ENCODE results near the gene GPC6.
A peak's percentile ranks its signal among the peaks of the same experiment; 100 is the strongest.

Gene GPC6

DNA sequence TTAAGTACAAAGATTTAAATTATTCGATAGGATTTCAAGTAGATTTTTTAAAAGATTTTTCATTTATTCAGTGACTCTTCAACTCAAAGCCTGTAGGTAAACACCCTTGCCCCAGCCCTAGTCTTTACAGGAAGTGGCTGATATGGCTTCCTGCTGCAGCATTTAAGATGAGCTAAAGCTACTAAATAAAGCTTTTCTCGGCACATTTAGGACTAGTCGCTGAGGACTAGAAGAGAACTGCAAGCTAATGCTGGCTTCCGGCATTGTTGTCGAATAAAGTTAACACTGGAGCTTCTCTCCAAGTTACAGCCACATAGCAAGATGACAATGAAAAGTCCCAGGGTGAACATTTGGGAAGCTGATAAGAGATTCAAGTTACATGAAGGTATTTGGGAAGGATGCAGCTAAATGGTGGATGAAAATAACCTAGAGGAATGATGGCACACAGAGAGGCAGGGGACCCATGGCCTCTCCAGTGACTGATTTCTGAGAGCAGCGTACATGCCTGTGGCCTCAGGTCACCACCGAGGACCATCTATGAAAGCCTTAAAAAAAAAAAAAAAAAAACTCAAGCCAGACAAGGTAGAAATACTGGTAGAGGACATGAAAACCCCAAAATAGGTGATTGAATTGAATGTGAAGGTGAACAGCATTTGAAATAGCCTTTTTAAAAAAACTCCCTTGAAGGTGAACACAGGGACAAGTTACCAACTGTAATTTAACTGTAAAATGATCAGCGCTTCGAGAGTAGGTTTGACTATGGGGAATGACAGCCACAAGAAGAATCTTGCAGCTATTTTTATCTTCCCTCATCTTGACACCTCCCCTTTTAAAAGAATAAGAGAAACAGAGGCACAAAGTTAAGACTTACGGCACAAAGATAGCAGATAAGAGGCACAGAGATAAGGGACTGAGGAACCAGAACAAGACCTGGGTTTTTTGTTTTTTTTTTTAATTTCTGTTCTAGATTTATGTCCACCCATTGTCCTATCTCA is 1097.5 kb downstream of the GPC6 start:
- no peaks in the 10 kb centered on the region for H3K27me3 ChIP-seq (ENCODE audit: insufficient read depth, low read length, poor library complexity)
- no peak overlapping the region for H2AK5ac ChIP-seq (ENCODE audit: low read length)
- peak overlapping the region; percentile 25 for H2BK15ac ChIP-seq (replicated peaks; ENCODE audit: low read depth)
- no peak overlapping the region for H3K23ac ChIP-seq (ENCODE audit: low read length)
- WGBS (ENCODE audit: extremely low coverage, insufficient coverage, low lambda C conversion rate), result no CpG with 5 or more reads among the region's 10 CpGs
- no peak overlapping the region for H4K8ac ChIP-seq (ENCODE audit: low read depth, low read length)
- H3K56ac ChIP-seq (ENCODE audit: low read length), result peak overlapping the region; percentile 59
- H3K27ac ChIP-seq (ENCODE audit: low read depth, low read length), result peak overlapping the region; percentile 48
- no peak overlapping the region for H3K4me3 ChIP-seq (ENCODE audit: low read length)
- peak overlapping the region; percentile 9 for H3K4ac ChIP-seq (ENCODE audit: low read depth, low read length)
- no peak overlapping the region for H3K4me2 ChIP-seq (ENCODE audit: low read length)
- no peak overlapping the region for H4K5ac ChIP-seq (ENCODE audit: low read length)
- H2BK120ac ChIP-seq (ENCODE audit: low read depth, low read length), result no peak overlapping the region
- no peak overlapping the region for H3K9ac ChIP-seq (ENCODE audit: low read length)
- peak overlapping the region; percentile 2 for H2BK5ac ChIP-seq (ENCODE audit: low read length)
- H3K79me2 ChIP-seq (ENCODE audit: control insufficient read depth, insufficient read depth, low read length), result no peaks in the 10 kb centered on the region
- H3K79me1 ChIP-seq (ENCODE audit: low read length), result no peaks in the 10 kb centered on the region
- H3K36me3 ChIP-seq (ENCODE audit: control insufficient read depth, insufficient read depth, low read length), result no peaks in the 10 kb centered on the region
- H3K18ac ChIP-seq (ENCODE audit: low read length), result peak overlapping the region; percentile 93
- peak; percentile 78 for DNase-seq
- peaks cover 12% of the 10 kb centered on the region for H3K4me1 ChIP-seq (ENCODE audit: control insufficient read depth, low read depth, low read length)

DNA sequence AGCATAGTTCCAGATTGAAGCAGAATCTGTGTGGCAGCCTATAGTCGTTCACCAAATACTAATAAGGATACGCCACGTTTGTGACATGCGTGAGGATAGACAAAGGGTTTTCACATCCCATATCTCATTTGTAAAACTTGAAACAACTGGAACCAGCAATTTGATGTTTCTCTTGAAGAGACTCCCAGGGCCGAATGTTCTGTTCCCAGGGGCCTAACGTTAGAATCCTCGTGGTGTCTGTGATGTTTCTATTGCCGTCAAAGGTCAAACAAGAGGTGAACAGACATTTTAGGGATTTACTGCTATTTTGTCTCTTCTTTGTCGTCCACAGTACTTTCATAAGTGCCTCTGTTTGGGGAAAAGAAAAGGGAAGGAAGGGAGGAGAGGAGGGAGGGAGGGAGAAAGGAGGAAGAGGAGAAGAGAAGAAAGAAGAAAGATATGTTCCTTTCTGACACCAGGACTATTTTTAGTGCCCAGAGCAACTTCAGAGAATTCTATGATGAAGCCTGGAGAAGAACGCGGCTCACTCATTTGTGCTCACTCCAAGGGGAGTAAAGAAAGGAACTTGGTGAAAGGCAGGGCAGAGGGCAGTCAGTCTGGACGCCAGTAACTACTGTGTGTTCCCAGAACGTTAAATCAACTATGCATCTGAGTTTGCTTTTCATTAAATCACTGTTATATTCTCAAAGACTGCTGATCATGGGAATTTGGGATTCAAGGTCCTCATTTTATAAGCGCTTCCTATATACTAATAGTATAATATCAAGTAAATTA is 1098.3 kb downstream of the GPC6 start:
- Histone ChIP-seq H3K27ac (ENCODE audit: low read depth, low read length) (no peak overlapping the region), H3K56ac (ENCODE audit: low read length) (no peak overlapping the region), H2BK120ac (ENCODE audit: low read depth, low read length) (no peak overlapping the region), H2BK5ac (ENCODE audit: low read length) (no peak overlapping the region), H3K4ac (ENCODE audit: low read depth, low read length) (no peak overlapping the region), H4K5ac (ENCODE audit: low read length) (no peak overlapping the region), H4K8ac (ENCODE audit: low read depth, low read length) (no peak overlapping the region), H3K9ac (ENCODE audit: low read length) (no peak overlapping the region), H3K4me2 (ENCODE audit: low read length) (no peak overlapping the region), H3K79me2 (ENCODE audit: control insufficient read depth, insufficient read depth, low read length) (no peaks in the 10 kb centered on the region), H2AK5ac (ENCODE audit: low read length) (no peak overlapping the region), H3K36me3 (ENCODE audit: control insufficient read depth, insufficient read depth, low read length) (no peaks in the 10 kb centered on the region), H3K18ac (ENCODE audit: low read length) (peak overlapping the region; percentile 83), H3K4me1 (ENCODE audit: control insufficient read depth, low read depth, low read length) (peaks cover 12% of the 10 kb centered on the region), H2BK15ac (replicated peaks; ENCODE audit: low read depth) (no peak overlapping the region), H3K23ac (ENCODE audit: low read length) (no peak overlapping the region), H3K27me3 (ENCODE audit: insufficient read depth, low read length, poor library complexity) (no peaks in the 10 kb centered on the region), H3K79me1 (ENCODE audit: low read length) (no peaks in the 10 kb centered on the region), H3K4me3 (ENCODE audit: low read length) (no peak overlapping the region)
- peak; percentile 44 for DNase-seq
- WGBS (ENCODE audit: extremely low coverage, insufficient coverage, low lambda C conversion rate), result no CpG with 5 or more reads among the region's 14 CpGs

DNA sequence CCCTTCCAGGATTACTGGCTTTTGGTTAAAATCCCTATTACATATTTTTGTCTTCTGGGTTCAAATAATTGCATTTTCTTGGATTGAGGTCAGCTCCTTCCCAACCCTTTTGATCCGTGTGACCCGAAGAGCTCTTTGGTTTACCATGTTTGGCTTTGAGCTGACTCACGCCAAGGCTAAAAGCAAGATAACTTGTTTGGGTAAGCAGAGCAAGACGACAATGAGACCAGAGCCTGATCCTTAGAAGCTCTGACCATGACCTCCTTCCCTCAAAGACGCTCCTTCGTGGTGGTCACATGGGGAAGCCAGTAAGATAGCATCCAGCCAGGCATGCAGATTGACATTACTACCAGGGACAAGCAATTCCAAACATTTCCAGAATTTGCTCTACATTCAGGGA is 1099.0 kb downstream of the GPC6 start:
- H3K18ac ChIP-seq (ENCODE audit: low read length), result no peak overlapping the region
- no peaks in the 10 kb centered on the region for H3K79me1 ChIP-seq (ENCODE audit: low read length)
- no peak overlapping the region for H4K8ac ChIP-seq (ENCODE audit: low read depth, low read length)
- H2AK5ac ChIP-seq (ENCODE audit: low read length), result no peak overlapping the region
- no peaks in the 10 kb centered on the region for H3K36me3 ChIP-seq (ENCODE audit: control insufficient read depth, insufficient read depth, low read length)
- peaks cover 12% of the 10 kb centered on the region for H3K4me1 ChIP-seq (ENCODE audit: control insufficient read depth, low read depth, low read length)
- H3K27ac ChIP-seq (ENCODE audit: low read depth, low read length), result no peak overlapping the region
- no peak overlapping the region for H3K23ac ChIP-seq (ENCODE audit: low read length)
- no CpG with 5 or more reads among the region's 6 CpGs for WGBS (ENCODE audit: extremely low coverage, insufficient coverage, low lambda C conversion rate)
- H3K4ac ChIP-seq (ENCODE audit: low read depth, low read length), result no peak overlapping the region
- no peak overlapping the region for H3K56ac ChIP-seq (ENCODE audit: low read length)
- H2BK5ac ChIP-seq (ENCODE audit: low read length), result no peak overlapping the region
- H3K79me2 ChIP-seq (ENCODE audit: control insufficient read depth, insufficient read depth, low read length), result no peaks in the 10 kb centered on the region
- H3K9ac ChIP-seq (ENCODE audit: low read length), result no peak overlapping the region
- H4K5ac ChIP-seq (ENCODE audit: low read length), result no peak overlapping the region
- H3K27me3 ChIP-seq (ENCODE audit: insufficient read depth, low read length, poor library complexity), result no peaks in the 10 kb centered on the region
- H3K4me2 ChIP-seq (ENCODE audit: low read length), result no peak overlapping the region
- H3K4me3 ChIP-seq (ENCODE audit: low read length), result no peak overlapping the region
- H2BK120ac ChIP-seq (ENCODE audit: low read depth, low read length), result no peak overlapping the region
- H2BK15ac ChIP-seq (replicated peaks; ENCODE audit: low read depth), result no peak overlapping the region
- peak; percentile 84 for DNase-seq

DNA sequence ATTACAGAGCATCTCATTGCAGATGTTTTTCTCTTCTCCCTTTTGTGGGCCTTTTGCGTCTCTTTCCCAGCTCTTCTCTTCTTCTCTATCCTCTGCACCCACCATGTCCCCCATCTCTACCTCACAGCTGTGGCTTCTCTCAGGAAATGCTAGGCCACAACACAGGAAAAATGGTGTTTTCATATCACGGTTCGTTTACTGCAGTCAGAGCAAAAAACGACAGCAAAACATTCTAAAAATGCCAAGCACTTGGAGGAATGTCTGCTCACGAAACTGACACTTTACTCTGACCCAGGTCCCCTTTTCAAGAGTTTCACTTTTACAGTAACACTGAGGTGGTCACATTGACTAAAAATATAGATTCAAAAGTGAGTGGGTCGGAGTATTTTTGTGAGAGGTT is 1100.7 kb downstream of the GPC6 start:
- H3K56ac ChIP-seq (ENCODE audit: low read length), result no peak overlapping the region
- H3K4me2 ChIP-seq (ENCODE audit: low read length), result no peak overlapping the region
- H4K5ac ChIP-seq (ENCODE audit: low read length), result no peak overlapping the region
- peak overlapping the region; percentile 70 for H3K18ac ChIP-seq (ENCODE audit: low read length)
- no peak overlapping the region for H4K8ac ChIP-seq (ENCODE audit: low read depth, low read length)
- peaks cover 12% of the 10 kb centered on the region for H3K4me1 ChIP-seq (ENCODE audit: control insufficient read depth, low read depth, low read length)
- no peaks in the 10 kb centered on the region for H3K79me2 ChIP-seq (ENCODE audit: control insufficient read depth, insufficient read depth, low read length)
- no peak overlapping the region for H2BK5ac ChIP-seq (ENCODE audit: low read length)
- no CpG with 5 or more reads among the region's 6 CpGs for WGBS (ENCODE audit: extremely low coverage, insufficient coverage, low lambda C conversion rate)
- DNase-seq, result peak; percentile 56
- H2BK15ac ChIP-seq (replicated peaks; ENCODE audit: low read depth), result peak overlapping the region; percentile 45
- no peaks in the 10 kb centered on the region for H3K27me3 ChIP-seq (ENCODE audit: insufficient read depth, low read length, poor library complexity)
- no peak overlapping the region for H2AK5ac ChIP-seq (ENCODE audit: low read length)
- no peak overlapping the region for H3K4me3 ChIP-seq (ENCODE audit: low read length)
- no peak overlapping the region for H3K27ac ChIP-seq (ENCODE audit: low read depth, low read length)
- H2BK120ac ChIP-seq (ENCODE audit: low read depth, low read length), result peak overlapping the region; percentile 92
- no peaks in the 10 kb centered on the region for H3K79me1 ChIP-seq (ENCODE audit: low read length)
- H3K4ac ChIP-seq (ENCODE audit: low read depth, low read length), result no peak overlapping the region
- H3K9ac ChIP-seq (ENCODE audit: low read length), result no peak overlapping the region
- H3K23ac ChIP-seq (ENCODE audit: low read length), result no peak overlapping the region
- H3K36me3 ChIP-seq (ENCODE audit: control insufficient read depth, insufficient read depth, low read length), result no peaks in the 10 kb centered on the region

GRCh38 chr13:94328381-94329041 is 1101.9 kb downstream of the GPC6 start:
- H2BK120ac ChIP-seq (ENCODE audit: low read depth, low read length), result no peak overlapping the region
- no peaks in the 10 kb centered on the region for H3K36me3 ChIP-seq (ENCODE audit: control insufficient read depth, insufficient read depth, low read length)
- DNase-seq, result no peak
- peaks cover 7% of the 10 kb centered on the region for H3K4me1 ChIP-seq (ENCODE audit: control insufficient read depth, low read depth, low read length)
- H3K4ac ChIP-seq (ENCODE audit: low read depth, low read length), result no peak overlapping the region
- no peak overlapping the region for H2BK5ac ChIP-seq (ENCODE audit: low read length)
- no peak overlapping the region for H3K23ac ChIP-seq (ENCODE audit: low read length)
- H3K9ac ChIP-seq (ENCODE audit: low read length), result no peak overlapping the region
- H3K79me1 ChIP-seq (ENCODE audit: low read length), result no peaks in the 10 kb centered on the region
- no peaks in the 10 kb centered on the region for H3K27me3 ChIP-seq (ENCODE audit: insufficient read depth, low read length, poor library complexity)
- no peak overlapping the region for H4K8ac ChIP-seq (ENCODE audit: low read depth, low read length)
- no CpG with 5 or more reads among the region's 13 CpGs for WGBS (ENCODE audit: extremely low coverage, insufficient coverage, low lambda C conversion rate)
- H4K5ac ChIP-seq (ENCODE audit: low read length), result no peak overlapping the region
- H3K56ac ChIP-seq (ENCODE audit: low read length), result no peak overlapping the region
- no peaks in the 10 kb centered on the region for H3K79me2 ChIP-seq (ENCODE audit: control insufficient read depth, insufficient read depth, low read length)
- no peak overlapping the region for H2BK15ac ChIP-seq (replicated peaks; ENCODE audit: low read depth)
- no peak overlapping the region for H3K4me3 ChIP-seq (ENCODE audit: low read length)
- H2AK5ac ChIP-seq (ENCODE audit: low read length), result no peak overlapping the region
- H3K4me2 ChIP-seq (ENCODE audit: low read length), result no peak overlapping the region
- H3K18ac ChIP-seq (ENCODE audit: low read length), result no peak overlapping the region
- no peak overlapping the region for H3K27ac ChIP-seq (ENCODE audit: low read depth, low read length)

All from mesendoderm (in vitro differentiated cells).